ENCODE measurements around the gene LCN10. TPM values are rescaled to one million over a fixed set of nuclear protein-coding genes. Genes with fewer than 3 reads are reported as not detected.
A peak's percentile ranks its signal among the peaks of the same experiment; 100 is the strongest.

Gene LCN10
- total RNA-seq, 4 donors from 2014 or later: 0.61 to 5.7 (median 1.7) TPM; not detected in 1

DNA sequence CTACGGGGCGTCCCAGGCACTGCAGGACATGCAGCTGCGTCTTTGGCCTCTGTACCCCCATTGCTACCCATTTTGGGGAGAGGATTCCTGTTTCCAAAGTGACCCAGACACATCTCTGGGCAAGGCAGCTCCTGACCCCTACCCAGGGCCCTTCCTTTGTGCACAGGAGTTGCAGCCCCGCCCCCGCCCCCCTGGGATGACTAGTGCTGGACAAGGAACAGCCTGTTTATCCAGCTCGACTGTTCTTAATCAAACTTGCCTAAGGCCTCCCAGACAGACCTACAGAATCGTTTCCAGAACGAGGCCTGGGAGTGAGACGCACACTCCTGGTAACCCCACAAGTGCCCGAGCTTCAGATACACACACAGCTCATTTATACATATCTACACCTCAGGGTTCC, 17.1 kb downstream of the LCN10 start:
- TF ChIP-seq, protein P1, sequence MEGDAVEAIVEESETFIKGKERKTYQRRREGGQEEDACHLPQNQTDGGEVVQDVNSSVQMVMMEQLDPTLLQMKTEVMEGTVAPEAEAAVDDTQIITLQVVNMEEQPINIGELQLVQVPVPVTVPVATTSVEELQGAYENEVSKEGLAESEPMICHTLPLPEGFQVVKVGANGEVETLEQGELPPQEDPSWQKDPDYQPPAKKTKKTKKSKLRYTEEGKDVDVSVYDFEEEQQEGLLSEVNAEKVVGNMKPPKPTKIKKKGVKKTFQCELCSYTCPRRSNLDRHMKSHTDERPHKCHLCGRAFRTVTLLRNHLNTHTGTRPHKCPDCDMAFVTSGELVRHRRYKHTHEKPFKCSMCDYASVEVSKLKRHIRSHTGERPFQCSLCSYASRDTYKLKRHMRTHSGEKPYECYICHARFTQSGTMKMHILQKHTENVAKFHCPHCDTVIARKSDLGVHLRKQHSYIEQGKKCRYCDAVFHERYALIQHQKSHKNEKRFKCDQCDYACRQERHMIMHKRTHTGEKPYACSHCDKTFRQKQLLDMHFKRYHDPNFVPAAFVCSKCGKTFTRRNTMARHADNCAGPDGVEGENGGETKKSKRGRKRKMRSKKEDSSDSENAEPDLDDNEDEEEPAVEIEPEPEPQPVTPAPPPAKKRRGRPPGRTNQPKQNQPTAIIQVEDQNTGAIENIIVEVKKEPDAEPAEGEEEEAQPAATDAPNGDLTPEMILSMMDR (IDR thresholded peaks at IDR 0.05): no peak
- no peak for TF ChIP-seq POLR2A (IDR thresholded peaks at IDR 0.05)
- no peak overlapping the region for H3K4me3 ChIP-seq (ENCODE audit: low read depth, poor library complexity, severe bottlenecking)
- 46 to 76% methylated on average over 7 to 10 of the region's 10 CpGs for WGBS, 2 donors
- intact Hi-C loops (cut with DNase I; ENCODE audit: low total_unique reads): no loop called here
- no peak for DNase-seq (ENCODE audit: low spot score in 2 of 2)

DNA sequence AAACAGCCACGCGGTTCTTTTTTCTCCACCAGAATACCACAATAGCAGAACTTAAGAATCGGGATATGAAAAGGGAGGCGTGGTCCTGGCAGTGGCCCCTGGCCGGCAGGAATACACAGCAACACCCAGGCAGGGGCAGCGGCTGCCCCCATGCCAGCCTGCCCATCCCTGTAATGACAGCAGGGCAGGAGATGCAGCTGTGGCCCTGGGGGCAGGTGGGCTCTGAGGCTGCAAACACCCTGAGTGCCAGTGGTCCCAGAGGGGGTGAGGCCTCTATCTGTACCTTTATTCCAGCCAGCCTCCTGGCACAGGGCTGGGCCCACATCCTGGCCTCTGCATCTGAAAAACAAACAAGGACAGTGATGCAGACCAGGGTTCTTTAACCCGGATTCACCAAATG, 18.0 kb downstream of the LCN10 start:
- no peak for DNase-seq (ENCODE audit: low spot score in 2 of 2)
- intact Hi-C loops (cut with DNase I; ENCODE audit: low total_unique reads): no loop called here
- WGBS, 2 donors: 74 to 78% methylated on average over 7 of the region's 7 CpGs
- H3K4me3 ChIP-seq (ENCODE audit: low read depth, poor library complexity, severe bottlenecking): no peak overlapping the region
- no peak for TF ChIP-seq POLR2A (IDR thresholded peaks at IDR 0.05)
- TF ChIP-seq, protein P1 (IDR thresholded peaks at IDR 0.05): no peak

DNA sequence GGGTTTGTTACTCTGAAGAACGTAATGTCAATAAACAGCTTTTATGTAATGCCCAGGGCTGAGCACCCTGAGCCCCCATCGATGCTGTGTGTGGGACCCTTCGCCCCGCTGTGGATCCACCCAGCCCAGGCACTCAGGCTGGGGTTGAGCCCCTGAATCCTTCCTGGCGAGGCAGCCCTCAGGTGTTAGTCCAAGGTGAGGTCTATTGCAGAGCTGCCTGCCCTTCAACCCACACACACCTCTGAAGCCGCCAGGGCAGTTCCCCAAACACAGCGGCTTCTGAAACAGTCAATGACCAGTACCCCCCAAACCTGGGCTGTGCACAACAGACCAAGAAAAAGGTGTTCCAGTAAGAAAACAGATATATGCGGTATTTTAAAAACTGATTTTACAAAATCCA, 18.8 kb downstream of the LCN10 start:
- no peak overlapping the region for H3K4me3 ChIP-seq (ENCODE audit: low read depth, poor library complexity, severe bottlenecking)
- TF ChIP-seq, protein P1 (IDR thresholded peaks at IDR 0.05): no peak
- no peak for TF ChIP-seq POLR2A (IDR thresholded peaks at IDR 0.05)
- intact Hi-C loops (cut with DNase I; ENCODE audit: low total_unique reads): no loop called here
- no peak for DNase-seq (ENCODE audit: low spot score in 2 of 2)
- WGBS, 2 donors: 98% methylated on average over 6 to 8 of the region's 8 CpGs

DNA sequence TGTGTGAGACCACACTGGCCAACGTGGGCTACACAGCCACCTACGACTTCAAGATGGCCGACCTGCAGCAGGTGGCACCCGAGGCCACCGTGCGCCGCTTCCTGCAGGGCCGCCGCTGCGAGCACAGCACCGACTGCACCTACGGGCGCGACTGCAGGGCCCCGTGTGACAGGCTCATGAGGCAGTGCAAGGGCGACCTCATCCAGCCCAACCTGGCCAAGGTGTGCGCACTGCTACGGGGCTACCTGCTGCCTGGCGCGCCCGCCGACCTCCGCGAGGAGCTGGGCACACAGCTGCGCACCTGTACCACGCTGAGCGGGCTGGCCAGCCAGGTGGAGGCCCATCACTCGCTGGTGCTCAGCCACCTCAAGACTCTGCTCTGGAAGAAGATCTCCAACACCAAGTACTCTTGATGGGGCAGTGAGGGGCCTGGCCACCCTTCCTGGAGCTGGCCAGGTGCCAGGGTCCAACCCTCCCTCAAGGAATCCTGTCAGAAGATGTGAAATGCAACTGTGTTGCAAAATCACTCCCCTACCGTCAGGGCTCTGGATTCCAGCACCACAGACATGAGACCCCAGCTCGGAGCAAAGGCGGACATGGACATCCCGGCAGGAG, 19.3 kb downstream of the LCN10 start:
- H3K4me3 ChIP-seq (ENCODE audit: low read depth, poor library complexity, severe bottlenecking): no peak overlapping the region
- intact Hi-C loops (cut with DNase I; ENCODE audit: low total_unique reads): no loop called here
- no peak for TF ChIP-seq POLR2A (IDR thresholded peaks at IDR 0.05)
- WGBS, 2 donors: 93 to 94% methylated on average over 23 of the region's 32 CpGs
- no peak for DNase-seq (ENCODE audit: low spot score in 2 of 2)

DNA sequence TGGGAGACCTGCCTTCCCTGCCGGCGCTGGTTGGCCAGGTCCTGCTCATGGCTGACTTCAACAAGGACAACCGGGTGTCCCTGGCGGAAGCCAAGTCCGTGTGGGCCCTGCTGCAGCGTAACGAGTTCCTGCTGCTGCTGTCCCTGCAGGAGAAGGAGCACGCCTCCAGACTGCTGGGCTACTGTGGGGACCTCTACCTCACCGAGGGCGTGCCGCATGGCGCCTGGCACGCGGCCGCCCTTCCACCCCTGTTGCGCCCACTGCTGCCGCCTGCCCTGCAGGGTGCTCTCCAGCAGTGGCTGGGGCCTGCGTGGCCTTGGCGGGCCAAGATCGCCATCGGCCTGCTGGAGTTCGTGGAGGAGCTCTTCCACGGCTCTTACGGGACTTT, 19.8 kb downstream of the LCN10 start:
- WGBS, 2 donors: 84 to 95% methylated on average over 9 to 20 of the region's 24 CpGs
- no peak for DNase-seq (ENCODE audit: low spot score in 2 of 2)
- no peak overlapping the region for H3K4me3 ChIP-seq (ENCODE audit: low read depth, poor library complexity, severe bottlenecking)
- intact Hi-C loops (cut with DNase I; ENCODE audit: low total_unique reads): no loop called here
- no peak for TF ChIP-seq POLR2A (IDR thresholded peaks at IDR 0.05)
- TF ChIP-seq, protein P1 (IDR thresholded peaks at IDR 0.05): no peak

DNA sequence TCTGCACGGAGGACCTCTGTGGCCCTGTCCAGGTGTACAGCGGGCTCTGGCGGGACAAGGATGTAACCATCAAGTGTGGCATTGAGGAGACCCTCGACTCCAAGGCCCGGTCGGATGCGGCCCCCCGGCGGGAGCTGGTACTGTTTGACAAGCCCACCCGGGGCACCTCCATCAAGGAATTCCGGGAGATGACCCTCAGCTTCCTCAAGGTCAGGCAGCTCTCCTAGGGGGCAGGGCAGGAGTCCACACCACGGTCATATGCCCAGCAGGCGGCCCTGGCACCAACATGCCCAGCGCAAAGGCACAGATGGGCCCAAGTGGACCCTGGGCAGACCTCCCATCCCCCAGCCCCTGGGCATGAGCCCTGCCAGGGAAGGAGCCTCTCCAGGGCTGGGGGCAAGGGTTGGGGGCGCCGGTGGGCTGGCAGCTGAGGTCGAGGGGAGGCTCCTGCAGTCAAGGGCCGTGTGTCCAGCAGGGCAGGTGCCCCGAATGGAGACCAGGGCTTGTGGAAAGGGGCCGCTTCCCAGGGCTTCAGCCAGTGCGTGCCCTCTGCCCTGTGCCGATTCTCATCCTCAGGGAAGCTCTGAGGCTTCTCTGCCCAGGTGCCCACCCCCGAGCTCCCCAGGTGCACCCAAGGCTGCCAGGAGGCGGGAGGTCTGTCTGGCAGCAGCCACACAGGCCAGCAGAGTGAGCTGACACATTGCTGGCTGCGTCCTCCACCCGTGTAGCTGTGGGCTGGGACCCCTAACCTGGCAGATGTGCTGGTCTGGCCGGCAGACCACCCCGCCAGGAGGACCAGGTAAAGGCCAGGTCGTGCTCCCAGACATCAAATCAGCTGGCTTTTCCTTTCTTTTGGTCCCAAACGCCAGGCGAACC, 20.4 kb downstream of the LCN10 start:
- no peak for TF ChIP-seq POLR2A (IDR thresholded peaks at IDR 0.05)
- TF ChIP-seq, protein P1 (IDR thresholded peaks at IDR 0.05): no peak
- no peak overlapping the region for H3K4me3 ChIP-seq (ENCODE audit: low read depth, poor library complexity, severe bottlenecking)
- 74 to 84% methylated on average over 8 to 23 of the region's 31 CpGs for WGBS, 2 donors
- intact Hi-C loops (cut with DNase I; ENCODE audit: low total_unique reads): no loop called here
- DNase-seq (ENCODE audit: low spot score in 2 of 2): peak in 1 of 2 donors; percentile 86

Data from lower leg skin (tissue), 4 donors.